NCI-H446 (cell line): ENCODE data around the gene ENTPD8.
A peak's percentile ranks its signal among the peaks of the same experiment; 100 is the strongest.

ENCODE experiments used
- DNase-seq, 2 experiments: peaks; one replicate each; lab custom pipeline; 2025; lab: John Stamatoyannopoulos, UW

ENTPD8 gene

DNA sequence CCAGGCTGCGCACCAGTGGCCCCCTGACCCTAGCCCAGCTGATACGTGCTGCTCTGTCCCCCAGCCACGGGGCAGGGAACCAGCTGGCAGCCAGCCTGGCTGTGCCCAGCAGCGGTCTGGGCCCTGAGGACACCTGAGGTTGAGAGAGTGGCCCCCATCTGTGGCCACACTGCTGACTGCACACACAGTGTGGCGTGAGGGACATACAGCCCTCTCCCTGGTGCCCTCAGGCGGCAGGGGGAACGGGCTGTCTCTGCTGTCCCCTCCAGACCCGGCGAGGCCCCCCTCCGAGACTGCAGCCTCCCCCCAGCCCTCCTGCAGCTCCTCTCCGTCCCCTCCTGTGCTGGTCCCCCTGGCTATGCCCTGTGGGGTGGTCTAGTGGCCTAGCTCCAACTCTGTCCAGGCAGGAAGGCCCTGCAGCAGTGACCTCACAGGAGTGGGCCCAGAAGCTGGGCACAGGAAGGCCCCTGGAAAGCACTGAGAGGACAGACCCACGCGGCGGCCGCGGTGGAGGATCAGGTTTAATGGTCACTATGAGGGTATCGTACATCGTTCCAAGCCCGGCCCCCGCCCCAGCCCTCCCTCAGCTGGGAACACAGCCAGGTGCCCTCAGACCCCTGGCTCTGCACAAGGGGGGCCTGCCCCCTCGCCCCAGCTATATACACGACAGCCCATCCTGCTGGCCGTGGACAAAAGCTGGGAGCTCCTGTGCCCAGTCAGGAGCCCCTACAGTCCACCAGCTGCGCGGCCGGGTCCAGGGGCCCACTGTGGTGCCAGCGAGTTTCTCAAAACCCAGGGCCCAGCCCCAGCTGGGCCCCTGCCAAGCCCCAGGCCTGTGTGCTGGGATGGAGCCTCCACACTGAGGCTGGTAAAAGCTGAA lies 6.8 kb upstream of the ENTPD8 start:
- no peak for DNase-seq

GRCh38 chr9:137446851-137447471 lies 5.8 kb upstream of the ENTPD8 start:
- no peak for DNase-seq

- no peak for DNase-seq
Measured at GRCh38 chr9:137445930-137446431, 4.8 kb upstream of the ENTPD8 start.

- peak; percentile 16 to 47 for DNase-seq
Measured at GRCh38 chr9:137445275-137445807, 4.2 kb upstream of the ENTPD8 start.

- no peak for DNase-seq
Measured at GRCh38 chr9:137444106-137444790, 3.1 kb upstream of the ENTPD8 start.

DNA sequence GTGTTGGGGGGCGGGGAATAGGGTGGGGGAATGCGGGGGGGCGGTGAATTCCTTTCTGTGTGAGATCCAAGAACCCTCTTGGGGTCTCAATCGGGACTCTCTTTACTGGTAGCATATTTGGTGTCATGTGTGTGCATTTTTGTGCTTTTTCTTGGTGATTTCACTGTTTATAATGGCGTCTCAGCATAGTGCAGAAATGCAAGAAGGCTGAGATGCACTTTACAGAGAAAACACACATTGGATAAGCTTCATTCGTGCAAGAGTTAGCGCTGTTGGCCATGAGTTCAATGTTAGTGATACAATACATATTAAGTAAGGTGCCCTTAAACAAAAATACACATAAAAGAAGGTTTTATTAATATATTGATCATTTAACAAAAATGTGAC lies 771 bp upstream of the ENTPD8 start:
- no peak for DNase-seq

- no peak for DNase-seq
Measured at GRCh38 chr9:137439158-137439714, 1.9 kb downstream of the ENTPD8 start.

GRCh38 chr9:137438591-137439157 lies 2.5 kb downstream of the ENTPD8 start:
- no peak for DNase-seq

DNA sequence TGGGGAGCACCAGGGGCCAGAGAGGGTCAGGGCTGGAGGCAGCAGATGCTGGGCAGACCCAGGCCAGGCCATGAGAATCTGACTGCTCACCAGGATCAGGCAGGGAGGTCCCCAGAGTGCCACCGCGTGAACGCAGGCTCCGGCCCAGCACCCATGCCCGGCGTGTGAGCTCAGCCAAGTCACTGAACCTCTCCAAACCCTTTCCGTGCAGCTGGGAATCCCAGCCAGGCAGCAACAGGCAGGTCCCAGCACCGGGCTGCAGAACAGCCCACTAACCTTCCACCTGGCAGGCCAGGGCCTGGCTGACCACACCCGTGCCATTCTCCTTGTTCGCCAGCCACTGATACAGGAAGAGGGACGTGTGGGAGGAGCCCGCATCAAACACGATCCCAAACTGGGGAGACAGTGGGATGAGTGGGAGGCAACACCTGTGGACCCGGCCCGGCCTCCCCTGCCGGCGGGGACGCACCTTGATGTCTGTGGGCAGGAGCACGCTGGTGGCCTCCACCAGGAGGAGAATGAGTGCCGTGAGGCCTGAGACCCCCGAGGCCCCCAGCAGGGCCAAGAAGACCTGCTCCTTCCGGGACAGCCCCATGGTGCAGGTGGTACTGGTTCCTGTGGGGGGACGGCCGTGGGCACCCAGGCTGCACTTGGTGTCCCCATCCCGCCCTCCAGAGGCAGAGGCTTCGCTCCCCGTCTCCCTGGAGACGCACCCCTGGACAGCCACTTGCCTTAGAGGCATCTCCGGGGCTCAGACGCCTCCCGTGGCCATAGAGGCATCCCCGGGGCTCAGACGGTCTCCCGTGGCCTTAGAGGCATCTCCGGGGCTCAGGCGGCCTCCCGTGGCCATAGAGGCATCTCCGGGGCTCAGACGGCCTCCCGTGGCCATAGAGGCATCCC lies 3.2 kb downstream of the ENTPD8 start:
- DNase-seq = no peak

GRCh38 chr9:137436761-137437600 lies 4.2 kb downstream of the ENTPD8 start:
- no peak for DNase-seq

DNA sequence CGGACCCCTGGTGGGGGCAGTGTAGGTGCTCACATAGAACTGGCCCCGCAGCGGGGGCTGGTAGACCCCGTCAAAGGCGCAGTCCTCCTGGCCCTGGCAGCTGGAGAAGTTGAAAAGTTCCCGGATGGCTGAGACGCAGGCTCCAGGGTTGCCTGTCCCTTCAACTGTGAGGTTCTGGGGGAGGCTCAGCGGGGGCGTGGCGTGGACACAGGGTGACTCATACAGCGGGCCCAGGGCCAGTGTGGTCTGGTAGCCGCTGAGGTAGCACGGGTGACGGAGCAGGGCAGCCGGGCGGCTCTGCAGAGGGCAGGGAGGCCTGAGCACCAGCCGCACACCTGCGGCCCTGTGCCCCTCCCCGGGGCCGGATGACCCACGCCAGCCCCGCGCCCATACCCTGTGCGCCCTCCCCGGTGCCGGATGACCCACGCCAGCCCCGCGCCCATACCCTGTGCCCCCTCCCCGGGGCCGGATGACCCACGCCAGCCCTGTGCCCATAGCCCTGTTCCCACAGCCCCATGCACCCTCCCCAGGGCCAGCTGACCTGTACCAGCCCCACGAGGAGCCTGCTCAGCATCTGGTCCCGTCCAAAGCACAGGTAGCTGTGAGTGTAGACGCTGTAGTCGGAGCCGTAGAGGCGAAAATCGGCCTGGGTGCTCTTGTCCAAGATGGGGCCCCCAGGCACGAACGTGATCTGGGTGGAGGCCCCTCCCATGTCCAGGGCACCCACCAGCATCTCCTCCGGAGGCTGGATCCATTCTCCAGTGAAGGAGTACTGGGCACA lies 5.0 kb downstream of the ENTPD8 start:
- DNase-seq = no peak

DNA sequence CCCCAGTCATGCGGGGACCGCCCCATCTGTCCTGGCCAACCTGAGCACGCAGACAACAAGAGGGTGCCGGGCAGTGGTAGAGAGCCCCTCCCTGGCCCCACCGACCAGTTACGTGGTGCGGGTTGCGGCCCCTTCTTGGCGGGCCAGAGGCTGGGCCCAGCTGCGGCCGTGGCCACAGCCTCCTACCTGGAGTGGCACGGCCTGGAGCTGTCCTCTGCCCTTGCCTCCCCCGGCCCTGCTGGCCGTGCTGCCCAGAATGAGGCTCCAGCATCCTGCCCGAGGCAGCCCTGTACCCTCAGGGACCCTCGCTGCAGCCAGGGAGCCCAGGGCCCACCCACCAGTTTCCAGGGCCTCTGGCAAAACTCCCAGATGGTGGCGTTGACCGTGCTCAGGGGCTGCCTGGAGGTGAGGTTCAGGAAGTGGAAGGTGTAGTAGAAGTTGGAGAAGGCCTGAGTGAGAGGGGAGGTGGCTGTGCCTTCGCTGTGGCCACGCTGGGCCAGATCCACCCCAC lies 5.7 kb downstream of the ENTPD8 start:
- no peak for DNase-seq

GRCh38 chr9:137434498-137435380 lies 6.4 kb downstream of the ENTPD8 start:
- no peak for DNase-seq

DNA sequence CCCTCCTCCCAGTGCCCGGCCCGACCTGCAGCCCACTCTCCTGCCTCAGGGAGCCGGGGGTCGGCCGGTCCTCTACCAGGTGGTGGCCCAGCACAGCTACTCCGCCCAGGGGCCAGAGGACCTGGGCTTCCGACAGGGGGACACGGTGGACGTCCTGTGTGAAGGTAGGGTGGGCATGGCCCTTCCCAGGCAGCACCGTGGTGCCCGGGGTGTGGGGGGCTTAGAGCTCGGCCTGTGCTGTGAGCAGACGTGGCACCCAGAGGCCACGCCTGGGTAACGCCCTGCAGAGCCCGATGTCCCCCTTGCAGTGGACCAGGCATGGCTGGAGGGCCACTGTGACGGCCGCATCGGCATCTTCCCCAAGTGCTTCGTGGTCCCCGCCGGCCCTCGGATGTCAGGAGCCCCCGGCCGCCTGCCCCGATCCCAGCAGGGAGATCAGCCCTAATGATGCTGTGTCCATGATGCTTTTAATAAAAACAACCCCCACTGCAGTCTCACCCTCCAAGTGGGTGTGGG lies 7.2 kb downstream of the ENTPD8 start:
- no peak for DNase-seq

DNA sequence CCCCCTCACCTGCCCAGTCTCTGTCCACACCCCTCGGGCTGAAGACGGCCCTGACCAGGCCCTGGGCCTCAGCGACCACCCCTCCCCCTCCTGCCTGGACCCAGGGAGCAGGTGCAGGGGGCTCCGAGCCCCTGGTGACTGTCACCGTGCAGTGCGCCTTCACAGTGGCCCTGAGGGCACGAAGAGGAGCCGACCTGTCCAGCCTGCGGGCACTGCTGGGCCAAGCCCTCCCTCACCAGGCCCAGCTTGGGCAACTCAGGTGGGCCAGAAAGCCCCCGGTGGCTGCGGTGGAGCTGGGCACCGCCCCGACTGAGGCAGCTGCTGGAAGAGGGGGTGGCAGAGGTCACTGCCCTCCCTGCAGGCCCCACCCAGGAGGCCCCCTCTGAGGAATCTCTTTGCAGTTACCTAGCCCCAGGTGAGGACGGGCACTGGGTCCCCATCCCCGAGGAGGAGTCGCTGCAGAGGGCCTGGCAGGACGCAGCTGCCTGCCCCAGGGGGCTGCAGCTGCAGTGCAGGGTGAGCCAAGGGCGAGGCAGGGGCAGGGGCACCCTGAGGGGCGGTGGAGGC lies 7.7 kb downstream of the ENTPD8 start:
- DNase-seq = no peak

- no peak for DNase-seq
Measured at GRCh38 chr9:137432687-137433348, 8.3 kb downstream of the ENTPD8 start.
